ENCODE results near the gene NIT1.

NIT1 gene

DNA sequence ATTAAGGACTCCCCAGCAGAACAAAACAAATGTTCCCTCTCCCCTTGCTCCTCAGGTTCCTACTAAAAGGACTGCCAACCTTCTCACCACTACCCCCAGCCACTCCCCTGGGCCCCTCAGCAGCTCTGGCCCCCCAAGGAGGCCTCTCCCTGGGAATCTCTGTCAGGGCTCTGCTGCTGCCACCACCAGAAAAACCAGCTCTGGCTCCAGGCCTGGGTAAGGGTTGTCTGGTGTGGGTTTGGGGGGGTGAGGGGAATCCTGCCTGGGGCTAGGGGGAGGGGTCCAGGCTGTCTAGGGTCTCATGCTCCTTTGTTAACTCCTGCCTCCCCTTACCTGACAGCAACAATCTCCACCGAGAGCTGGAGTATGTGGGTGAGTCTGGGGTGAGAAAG is 33.3 kb upstream of the NIT1 start:
- no peak for DNase-seq

- no peak for DNase-seq
Measured at GRCh38 chr1:161085165-161085564, 32.7 kb upstream of the NIT1 start.

DNA sequence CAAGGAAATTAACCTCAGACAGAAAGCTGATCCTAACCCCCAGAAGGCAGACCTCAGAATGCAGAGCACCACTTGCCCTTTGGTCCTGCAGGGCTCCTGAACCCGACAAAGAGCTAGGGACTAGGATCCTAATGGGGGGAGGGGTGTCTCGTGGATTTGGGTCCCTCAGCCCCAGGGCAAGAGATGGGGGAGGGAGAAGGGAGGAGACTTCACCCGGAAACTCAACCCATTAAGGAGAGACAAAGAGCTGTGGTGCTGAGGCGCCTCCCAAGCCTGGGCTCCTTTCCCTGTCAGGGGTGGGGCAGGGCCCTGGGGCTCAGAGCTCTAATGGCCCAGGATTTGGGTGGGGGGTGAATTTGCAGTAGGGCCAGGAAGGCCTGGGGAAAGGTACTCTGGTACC is 31.4 kb upstream of the NIT1 start:
- DNase-seq, result no peak

DNA sequence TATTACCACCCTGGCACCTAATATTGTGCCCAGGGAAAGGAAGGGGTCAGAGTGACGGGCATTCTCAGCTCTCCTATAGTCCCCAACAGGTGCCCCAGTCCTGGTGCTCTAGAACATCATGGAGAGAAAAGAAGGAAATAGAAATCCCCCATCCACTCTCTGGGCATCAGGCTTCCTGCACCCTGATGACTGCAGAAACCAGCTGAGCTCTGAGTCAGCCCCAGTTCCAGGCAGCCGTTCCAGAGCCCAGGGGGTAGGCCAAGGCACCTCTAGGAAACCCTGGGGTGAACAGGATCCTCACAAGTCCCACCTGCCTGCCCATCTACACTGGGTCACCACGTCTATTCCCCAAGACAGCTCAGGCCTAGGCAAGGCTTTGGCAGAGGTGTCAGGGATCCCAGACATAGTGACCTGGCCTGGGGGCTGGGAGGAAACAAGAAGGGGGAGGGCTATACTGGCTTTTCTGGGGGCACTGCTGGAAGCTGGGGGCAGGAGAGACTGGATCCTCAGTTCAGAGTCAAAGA is 29.3 kb upstream of the NIT1 start:
- no peak for DNase-seq

DNA sequence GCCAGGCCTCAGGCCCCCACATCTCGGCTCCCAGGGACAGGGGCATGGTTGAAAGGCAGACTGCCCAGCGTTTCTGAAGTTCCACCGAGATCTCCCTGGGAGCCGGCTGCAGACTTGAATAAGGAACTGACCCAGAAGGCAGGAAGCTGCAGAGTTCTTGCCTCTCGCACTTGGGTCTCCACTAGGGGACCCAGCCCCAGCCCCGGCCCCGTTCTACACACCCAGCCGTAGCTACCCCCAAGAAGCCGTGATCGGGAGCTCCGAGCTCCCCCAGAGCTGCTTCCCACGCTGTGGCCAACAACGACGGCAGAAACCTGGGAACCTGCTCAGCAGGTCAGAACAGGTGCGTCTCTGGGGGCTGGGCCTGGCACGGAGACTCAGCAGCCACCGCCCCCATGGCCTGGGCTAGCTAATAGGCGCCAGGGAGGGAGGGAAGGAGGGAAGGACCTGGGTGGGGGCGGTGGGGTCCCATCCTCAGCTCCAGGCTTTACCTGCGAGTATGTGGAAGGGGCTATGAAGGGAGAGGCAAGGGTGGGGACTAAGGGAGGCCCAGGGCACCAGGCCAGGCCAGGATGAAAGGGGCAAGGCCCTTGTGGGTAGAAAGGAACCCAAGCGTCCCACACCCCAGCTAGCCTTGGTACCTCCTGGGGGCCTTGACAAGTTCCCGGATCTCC is 28.5 kb upstream of the NIT1 start, which contains the start of gene NECTIN4:
TSS of gene NECTIN4 (minus strand) at position 308 of the 674 bp plus-strand sequence. CDS start at position 46, 262 bp downstream.
- DNase-seq, result no peak

DNA sequence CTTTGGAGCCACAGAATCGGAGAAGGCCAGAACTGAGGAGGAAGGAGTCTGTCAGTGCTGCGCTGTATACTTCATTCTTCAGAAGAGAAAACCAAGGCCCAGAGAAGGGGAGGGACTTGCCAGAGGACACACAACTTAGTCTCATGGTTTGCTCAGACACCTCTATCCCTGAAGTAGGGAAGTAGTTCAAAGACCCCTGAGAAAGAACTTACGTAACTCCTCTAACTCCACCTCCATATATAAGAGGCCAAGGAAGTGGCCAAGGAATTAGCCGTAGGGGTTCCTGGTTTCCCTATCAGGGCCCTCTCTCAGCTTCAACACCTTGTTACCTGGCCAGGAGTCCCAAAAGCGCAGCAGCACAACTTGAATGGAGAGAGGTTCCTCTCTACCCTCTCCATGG is 28.0 kb upstream of the NIT1 start:
- no peak for DNase-seq

GRCh38 chr1:161090617-161091016 is 27.3 kb upstream of the NIT1 start:
- peak in 2 of 6 experiments; percentile 10 for DNase-seq

GRCh38 chr1:161091093-161091492 is 26.8 kb upstream of the NIT1 start:
- no peak for DNase-seq

GRCh38 chr1:161091796-161092507 is 26.0 kb upstream of the NIT1 start:
- DNase-seq, result no peak

- DNase-seq, result no peak
Measured at GRCh38 chr1:161092621-161093028, 25.3 kb upstream of the NIT1 start.

- no peak for DNase-seq
Measured at GRCh38 chr1:161094481-161094880, 23.4 kb upstream of the NIT1 start.

GRCh38 chr1:161095230-161095629 is 22.7 kb upstream of the NIT1 start:
- no peak for DNase-seq

DNA sequence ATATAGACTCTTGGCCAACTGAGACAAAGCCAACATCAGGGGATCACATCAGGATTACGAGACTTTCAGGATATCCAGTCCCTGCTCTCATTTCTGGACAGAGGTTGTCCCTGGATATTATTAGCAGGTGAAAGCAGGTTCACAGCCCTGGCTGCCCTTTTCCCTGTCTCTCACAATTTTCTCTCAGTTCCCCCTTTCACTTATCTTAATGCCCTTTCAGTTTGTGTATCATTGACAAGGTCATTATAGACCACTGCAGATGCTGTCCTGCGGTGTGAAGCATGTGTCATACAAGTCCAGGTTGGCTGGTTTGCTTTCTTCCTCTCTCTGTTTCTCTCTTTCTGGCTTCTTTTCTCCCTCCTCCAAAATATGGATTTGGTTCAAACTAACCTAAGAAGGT is 21.9 kb upstream of the NIT1 start:
- DNase-seq, result no peak

GRCh38 chr1:161096530-161096929 is 21.4 kb upstream of the NIT1 start:
- DNase-seq, result no peak

GRCh38 chr1:161098210-161099068 is 19.5 kb upstream of the NIT1 start, which contains the start of gene KLHDC9:
Gene KLHDC9, plus strand, starts transcription at chr1:161098361. Its CDS starts 175 bp downstream, at chr1:161098536.
- peak in 5 of 6 experiments; percentile 44 to 62 (median 53) for DNase-seq

- DNase-seq, result no peak
Measured at GRCh38 chr1:161099090-161099802, 18.7 kb upstream of the NIT1 start.

- DNase-seq, result no peak
Measured at GRCh38 chr1:161100556-161100955, 17.3 kb upstream of the NIT1 start.

DNA sequence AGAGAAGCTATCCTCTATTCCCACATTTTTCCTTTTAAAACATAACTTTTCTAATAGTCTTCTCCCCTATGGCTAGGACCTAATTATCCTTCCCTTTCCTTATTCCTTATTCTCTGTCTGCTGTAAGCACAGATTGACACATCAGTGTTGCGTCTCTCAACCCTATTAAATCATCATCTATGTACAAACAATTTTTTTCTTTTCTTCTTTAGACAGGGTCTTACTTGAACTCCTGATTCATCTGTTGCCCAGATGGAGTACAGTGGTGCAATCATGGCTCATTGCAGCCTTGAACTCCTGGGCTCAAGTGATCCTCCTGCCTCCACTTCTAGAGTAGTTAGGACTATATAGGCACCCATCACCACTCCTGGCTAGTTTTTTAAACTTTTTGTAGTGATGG is 11.5 kb upstream of the NIT1 start:
- no peak for DNase-seq

DNA sequence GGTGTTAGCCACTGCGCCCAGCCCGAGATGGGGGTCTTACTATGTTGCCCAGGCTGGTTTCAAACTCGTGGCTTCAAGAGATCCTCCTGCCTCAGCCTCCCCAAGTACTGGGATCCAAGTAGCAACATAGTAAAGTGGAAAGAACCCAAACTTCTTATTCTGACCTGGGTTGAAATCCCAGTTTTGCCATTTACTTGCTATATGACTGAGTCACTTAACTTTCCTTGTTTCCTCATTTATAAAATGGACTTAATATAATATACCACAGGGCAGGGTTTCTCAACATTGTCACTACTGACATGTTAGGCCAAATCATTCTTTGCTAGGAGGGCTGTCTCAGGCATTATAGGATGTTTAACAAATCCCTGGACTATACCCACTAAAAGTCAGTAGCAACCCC is 6.8 kb upstream of the NIT1 start:
- DNase-seq, result no peak

- DNase-seq, result no peak
Measured at GRCh38 chr1:161111527-161111926, 6.4 kb upstream of the NIT1 start.

- DNase-seq, result no peak
Measured at GRCh38 chr1:161113915-161114314, 4.0 kb upstream of the NIT1 start.

GRCh38 chr1:161114556-161114955 is 3.3 kb upstream of the NIT1 start:
- DNase-seq, result no peak
